Measurements from ENCODE around the gene HMG20A.

GRCh38 chr15:77430652-77431051 is 10.0 kb downstream of the HMG20A start:
- TF ChIP-seq, protein P1, sequence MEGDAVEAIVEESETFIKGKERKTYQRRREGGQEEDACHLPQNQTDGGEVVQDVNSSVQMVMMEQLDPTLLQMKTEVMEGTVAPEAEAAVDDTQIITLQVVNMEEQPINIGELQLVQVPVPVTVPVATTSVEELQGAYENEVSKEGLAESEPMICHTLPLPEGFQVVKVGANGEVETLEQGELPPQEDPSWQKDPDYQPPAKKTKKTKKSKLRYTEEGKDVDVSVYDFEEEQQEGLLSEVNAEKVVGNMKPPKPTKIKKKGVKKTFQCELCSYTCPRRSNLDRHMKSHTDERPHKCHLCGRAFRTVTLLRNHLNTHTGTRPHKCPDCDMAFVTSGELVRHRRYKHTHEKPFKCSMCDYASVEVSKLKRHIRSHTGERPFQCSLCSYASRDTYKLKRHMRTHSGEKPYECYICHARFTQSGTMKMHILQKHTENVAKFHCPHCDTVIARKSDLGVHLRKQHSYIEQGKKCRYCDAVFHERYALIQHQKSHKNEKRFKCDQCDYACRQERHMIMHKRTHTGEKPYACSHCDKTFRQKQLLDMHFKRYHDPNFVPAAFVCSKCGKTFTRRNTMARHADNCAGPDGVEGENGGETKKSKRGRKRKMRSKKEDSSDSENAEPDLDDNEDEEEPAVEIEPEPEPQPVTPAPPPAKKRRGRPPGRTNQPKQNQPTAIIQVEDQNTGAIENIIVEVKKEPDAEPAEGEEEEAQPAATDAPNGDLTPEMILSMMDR (IDR thresholded peaks at IDR 0.05) = no peak
- TF ChIP-seq POLR2AphosphoS5 (IDR thresholded peaks at IDR 0.05) = no peak
